GM21529 (cell line): ENCODE measurements around the gene S1PR1.

Experiments
- ATAC-seq: cut with Tn5 transposase; IDR thresholded peaks from one replicate; pipeline ENCODE4 v1.9.1; 2021; ENCODE audit not compliant: unreplicated experiment

The S1PR1 gene

GRCh38 chr1:101245246-101245927, 8.6 kb downstream of the S1PR1 start:
- ATAC-seq = no peak

- ATAC-seq = peak; percentile 96
Observed at GRCh38 chr1:101247404-101248287, 10.8 kb downstream of the S1PR1 start.

- no peak for ATAC-seq
Observed at GRCh38 chr1:101250222-101250621, 13.4 kb downstream of the S1PR1 start.

GRCh38 chr1:101250656-101251272, 13.9 kb downstream of the S1PR1 start:
- ATAC-seq = no peak

GRCh38 chr1:101251504-101251903, 14.7 kb downstream of the S1PR1 start:
- ATAC-seq = no peak

- ATAC-seq = no peak
Observed at GRCh38 chr1:101253976-101254674, 17.3 kb downstream of the S1PR1 start.

- peak; percentile 83 for ATAC-seq
Observed at GRCh38 chr1:101257500-101258325, 20.9 kb downstream of the S1PR1 start.

- no peak for ATAC-seq
Observed at GRCh38 chr1:101259744-101260148, 22.9 kb downstream of the S1PR1 start.

GRCh38 chr1:101260556-101261350, 23.9 kb downstream of the S1PR1 start:
- no peak for ATAC-seq

- ATAC-seq = no peak
Observed at GRCh38 chr1:101261623-101262022, 24.8 kb downstream of the S1PR1 start.

- ATAC-seq = no peak
Observed at GRCh38 chr1:101262060-101262459, 25.2 kb downstream of the S1PR1 start.

GRCh38 chr1:101262630-101263348, 26.0 kb downstream of the S1PR1 start:
- ATAC-seq = peak; percentile 47

GRCh38 chr1:101264697-101265096, 27.9 kb downstream of the S1PR1 start:
- ATAC-seq = peak; percentile 48

- no peak for ATAC-seq
Observed at GRCh38 chr1:101265684-101266083, 28.9 kb downstream of the S1PR1 start.

- no peak for ATAC-seq
Observed at GRCh38 chr1:101267082-101267481, 30.3 kb downstream of the S1PR1 start.

- ATAC-seq = no peak
Observed at GRCh38 chr1:101268893-101269292, 32.1 kb downstream of the S1PR1 start.

GRCh38 chr1:101275672-101276071, 38.9 kb downstream of the S1PR1 start:
- no peak for ATAC-seq

GRCh38 chr1:101276818-101277217, 40.0 kb downstream of the S1PR1 start:
- ATAC-seq = no peak

GRCh38 chr1:101278238-101278637, 41.4 kb downstream of the S1PR1 start:
- ATAC-seq = no peak
